ENCODE results near the gene BUD13. TPM values are rescaled to one million over a fixed set of nuclear protein-coding genes. Genes with fewer than 3 reads are reported as not detected.

The BUD13 gene
- polyA plus RNA-seq, 3 donors, result 35.7 to 38.5 (median 36.7) TPM

- no peak for DNase-seq
Measured at GRCh38 chr11:116796548-116796947, 23.8 kb upstream of the BUD13 start.

- DNase-seq, result no peak
Measured at GRCh38 chr11:116794851-116795250, 22.1 kb upstream of the BUD13 start.

GRCh38 chr11:116793772-116794097 lies 20.9 kb upstream of the BUD13 start:
- no peak for DNase-seq

DNA sequence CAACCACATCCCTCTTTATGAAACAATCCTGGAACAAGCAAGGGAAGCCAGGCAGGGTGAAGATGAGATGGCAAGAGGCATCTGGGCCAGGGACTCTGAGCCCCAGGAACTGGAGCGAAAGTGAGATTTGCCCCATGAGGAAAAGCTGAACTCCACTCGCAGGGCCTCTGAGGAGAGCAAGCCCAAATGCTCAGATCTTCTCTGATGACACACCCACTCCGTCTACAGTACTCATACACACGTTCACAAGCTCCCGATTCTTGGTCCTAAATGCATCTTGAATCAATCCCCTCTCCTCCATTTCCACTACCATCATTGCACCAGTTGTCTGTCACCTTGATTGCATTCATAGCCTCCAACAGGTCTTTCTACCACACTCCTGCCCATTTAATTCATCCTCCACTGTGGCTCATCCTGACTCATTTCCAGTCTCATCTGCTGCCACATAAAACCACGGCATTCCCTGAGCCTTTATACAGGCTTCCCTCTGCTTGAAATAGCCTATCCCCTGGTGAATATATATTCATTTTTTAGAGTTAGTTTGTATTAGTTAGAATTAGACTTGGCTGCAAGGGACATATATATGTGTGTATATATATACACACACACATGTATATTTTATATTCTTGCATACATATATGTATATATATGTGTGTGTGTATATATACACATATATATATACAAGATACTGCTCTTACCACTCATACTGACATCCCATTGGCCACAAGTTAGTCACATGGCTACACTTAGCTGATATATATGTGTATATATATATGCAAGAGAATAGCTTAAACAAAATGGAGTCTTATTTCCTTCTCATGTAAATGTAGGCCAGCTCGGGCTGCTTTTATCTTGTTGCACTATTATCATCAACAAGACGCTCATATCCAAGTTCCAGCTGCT lies 20.3 kb upstream of the BUD13 start:
- no peak for DNase-seq

- DNase-seq, result no peak
Measured at GRCh38 chr11:116792144-116792868, 19.5 kb upstream of the BUD13 start.

DNA sequence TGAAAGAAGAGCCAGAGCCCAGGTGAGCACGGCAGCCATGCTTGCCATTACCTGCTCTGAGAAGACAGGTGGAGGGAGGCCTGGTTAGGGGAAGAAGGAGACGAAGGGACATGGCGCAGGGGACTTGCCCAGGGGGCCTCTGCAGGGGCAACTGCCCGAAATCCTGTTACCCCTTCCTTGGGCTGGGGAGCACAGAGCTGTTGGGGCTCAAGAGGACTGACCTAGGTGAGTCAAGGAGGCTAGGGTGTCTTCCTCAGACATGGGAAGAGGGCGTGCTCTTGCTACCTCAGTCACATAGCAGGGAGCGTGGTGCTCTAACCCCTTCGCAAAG lies 19.0 kb upstream of the BUD13 start, which contains the start of gene APOA5:
Gene APOA5, minus strand, starts transcription at position 67 of the 331 bp plus-strand sequence. Its CDS starts 19 bp downstream, at position 48.
- DNase-seq, result no peak

GRCh38 chr11:116791002-116791812 lies 18.4 kb upstream of the BUD13 start:
- peak; percentile 59 for DNase-seq

- no peak for DNase-seq
Measured at GRCh38 chr11:116790167-116791001, 17.6 kb upstream of the BUD13 start.

DNA sequence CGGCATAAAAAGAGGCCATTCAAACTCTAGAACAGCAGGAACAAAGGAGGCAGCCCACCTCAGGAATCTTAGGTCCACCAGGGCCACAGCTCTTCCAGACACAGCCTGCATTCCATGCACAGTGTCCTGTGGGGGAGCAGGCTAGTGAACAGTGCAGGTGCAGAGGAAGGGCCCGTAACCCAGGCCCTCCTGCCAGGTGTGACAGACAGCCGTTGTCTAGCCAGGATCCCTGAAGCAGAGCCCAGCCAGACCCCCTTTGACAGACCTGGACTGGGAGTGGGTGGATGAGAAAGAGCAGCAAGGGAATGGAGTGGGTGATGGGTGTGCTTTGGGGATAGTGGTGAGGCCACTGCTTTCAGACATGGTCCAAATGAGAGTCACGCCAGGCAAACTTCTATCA lies 16.2 kb upstream of the BUD13 start:
- DNase-seq, result no peak

DNA sequence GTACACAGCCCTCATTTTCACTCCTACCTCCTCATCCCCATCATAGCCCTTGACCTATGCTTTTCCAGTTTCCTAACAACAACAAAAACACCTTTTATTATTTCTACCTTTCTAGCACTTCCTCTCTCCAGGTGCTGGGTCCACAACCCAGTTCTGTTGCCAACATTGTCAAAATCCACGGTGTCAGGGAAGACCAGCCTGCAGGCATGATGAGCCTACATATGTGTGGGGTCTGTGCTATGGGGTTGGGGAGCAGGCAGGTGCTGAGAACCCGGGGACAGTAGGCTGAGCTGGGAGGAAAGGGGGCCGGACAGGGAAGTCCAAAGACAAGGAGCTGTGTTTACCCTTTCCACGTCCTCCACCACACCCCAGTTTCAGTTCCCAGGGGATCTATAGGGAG lies 15.7 kb upstream of the BUD13 start:
- no peak for DNase-seq

DNA sequence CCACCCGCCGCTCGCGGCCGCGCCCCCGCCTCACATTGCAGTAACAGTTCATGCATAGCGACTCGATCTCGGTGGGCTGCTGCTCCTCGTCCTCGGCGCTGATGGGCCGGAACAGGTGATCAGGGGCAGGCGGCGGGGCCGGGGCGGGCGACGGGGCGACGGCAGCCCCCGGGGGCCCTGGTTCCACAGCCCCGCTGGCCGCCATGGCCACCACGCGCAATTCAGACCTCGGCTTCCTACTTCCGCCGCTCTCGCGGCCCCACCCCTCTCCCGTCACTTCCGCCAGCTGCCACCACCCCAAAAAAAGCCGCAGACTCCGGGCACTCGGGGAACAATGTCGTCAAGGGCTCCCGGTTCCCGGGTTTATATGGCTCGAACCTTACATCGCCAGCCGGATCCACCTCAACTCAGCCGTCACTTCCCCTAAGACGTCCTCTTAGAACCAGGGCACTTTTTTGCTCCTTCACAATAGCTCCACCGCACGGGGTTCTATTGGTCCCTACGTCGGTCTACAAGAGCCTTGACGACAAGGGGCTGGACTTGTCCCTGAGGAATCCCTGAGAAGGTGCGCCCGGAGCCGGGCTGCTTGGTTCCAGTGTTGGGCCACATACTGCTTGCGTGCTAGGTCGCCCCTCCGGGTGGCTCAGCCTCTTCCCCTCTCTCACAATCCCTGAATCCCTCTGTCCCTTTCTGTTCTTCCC lies 15.1 kb upstream of the BUD13 start, which contains the start of gene ZPR1:
Gene ZPR1, minus strand, starts transcription at position 238 of the 701 bp plus-strand sequence. Its CDS starts 33 bp downstream, at position 205.
- DNase-seq, result peak; percentile 78

DNA sequence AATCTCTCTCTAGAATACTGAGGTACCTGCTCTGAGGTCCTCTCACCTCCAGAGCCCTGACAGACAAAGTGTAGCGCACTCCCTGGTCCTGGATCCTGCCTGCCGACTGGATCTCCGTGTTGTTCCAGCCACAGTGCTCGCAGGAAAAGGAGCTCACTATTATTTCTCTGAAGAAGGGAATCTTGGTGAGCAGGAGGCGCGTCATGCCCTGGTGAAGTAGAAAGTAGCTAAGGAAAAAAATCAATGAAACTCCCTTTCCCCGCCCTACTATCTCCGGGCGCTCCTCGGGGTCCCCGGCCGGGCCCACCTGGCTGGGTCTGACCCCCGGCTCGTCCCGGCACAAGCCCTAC lies 14.6 kb upstream of the BUD13 start:
- DNase-seq, result no peak

GRCh38 chr11:116786966-116787365 lies 14.2 kb upstream of the BUD13 start:
- DNase-seq, result no peak

- DNase-seq, result no peak
Measured at GRCh38 chr11:116786326-116786725, 13.5 kb upstream of the BUD13 start.

- no peak for DNase-seq
Measured at GRCh38 chr11:116782728-116783127, 9.9 kb upstream of the BUD13 start.

GRCh38 chr11:116778556-116778955 lies 5.8 kb upstream of the BUD13 start:
- DNase-seq, result no peak

DNA sequence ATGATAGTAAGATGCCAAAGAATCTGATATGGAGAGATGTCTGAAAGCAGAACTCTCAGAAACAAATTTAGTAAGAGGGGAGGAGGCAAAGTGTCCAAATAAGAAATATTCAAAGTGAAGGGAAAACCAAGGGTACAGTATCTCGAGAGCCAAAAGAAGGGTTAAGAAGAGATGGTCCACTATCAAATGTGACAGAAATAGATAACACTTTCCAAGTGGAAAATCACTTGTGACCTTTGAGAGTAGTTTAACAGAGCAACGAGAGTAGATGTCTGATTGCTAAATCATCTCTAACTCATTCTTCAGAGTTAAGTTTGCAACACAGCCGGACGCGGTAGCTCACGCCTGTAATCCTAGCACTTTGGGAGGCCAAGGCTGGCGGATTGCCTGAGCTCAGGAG lies 4.3 kb upstream of the BUD13 start:
- DNase-seq, result no peak

- no peak for DNase-seq
Measured at GRCh38 chr11:116776522-116776984, 3.8 kb upstream of the BUD13 start.

DNA sequence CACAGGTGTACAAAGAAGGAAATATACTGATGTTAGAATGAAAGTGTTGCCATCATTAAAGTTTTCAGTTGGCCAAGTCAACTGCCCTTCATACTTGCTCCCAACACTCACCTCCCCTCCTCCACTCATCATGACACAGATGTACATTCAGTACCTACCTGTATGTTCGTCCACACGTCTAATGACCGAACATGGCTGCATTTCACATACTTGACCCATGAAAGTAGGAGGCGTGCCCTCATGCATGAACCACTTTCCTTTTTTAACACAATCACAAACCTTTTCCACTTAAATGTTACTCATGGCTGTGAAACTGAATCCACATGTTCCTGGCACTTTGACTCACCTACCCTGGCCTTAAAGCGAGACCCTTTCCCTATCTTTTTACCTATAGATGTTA lies 3.2 kb upstream of the BUD13 start:
- DNase-seq, result no peak

DNA sequence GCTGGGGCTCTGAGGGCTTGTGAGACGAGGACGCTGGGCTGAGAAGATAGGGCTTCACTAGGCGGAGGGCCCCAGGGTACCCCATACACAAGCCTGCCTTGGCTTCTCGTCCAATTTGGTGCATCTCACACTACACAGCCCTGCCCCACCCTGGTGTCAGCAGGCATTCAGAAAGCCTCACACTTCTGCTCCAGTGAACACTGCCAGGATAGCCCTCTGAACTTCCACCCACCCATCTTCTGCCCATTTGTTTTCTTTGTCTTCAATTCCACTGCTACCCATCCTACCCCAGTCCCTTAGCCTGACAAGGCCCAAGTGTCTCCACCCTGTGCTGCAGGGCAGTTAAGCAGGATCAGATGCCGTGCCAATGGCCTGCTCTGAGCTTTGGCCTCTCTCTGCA lies 1.9 kb upstream of the BUD13 start:
- DNase-seq, result no peak

All from renal pelvis (tissue), 4 donors.